ENCODE measurements around the gene HIPK3.
"Not testable (repeated sequence)": the region's sequence is repeated elsewhere in the genome, so short reads cannot be mapped to it uniquely, and the experiment has no call there.

The HIPK3 gene

DNA sequence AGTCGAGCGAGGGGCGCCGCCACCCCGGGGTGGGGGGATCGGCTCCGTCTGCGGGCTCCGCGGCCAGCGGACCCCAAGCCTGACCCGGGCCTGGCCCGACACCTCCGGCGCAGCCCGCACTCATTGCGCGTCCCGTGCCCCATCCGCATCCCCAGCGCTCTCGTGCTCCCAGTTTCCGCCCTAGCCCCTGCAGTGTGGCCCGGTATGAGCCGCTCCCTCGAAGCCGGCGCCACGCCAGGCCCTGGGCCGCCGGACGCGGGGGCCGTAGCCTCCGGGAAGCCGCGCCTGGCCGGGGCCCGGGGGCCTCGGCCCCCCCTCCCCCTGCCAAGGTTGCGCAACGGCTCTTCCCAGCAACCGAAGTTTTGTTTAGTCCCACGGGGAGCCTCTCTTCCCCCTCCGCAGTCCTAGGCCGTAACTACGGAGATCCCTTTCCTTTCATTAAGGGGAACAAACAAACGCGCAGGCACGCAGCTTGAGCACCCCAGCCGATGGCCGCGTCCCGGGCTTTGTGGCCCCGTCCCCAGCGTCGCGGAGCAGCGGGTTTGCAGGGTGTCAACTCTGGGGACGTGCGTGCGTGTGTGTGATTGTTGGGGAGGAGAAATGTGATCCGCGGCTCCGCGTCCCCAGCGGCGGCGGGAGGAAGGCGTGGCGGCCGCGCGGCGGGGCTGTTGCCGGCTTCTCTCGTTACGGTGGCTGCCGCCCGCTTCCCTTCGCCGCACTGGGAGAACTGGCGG is 883 bp downstream of the HIPK3 start:
- peak; percentile 97 for DNase-seq

DNA sequence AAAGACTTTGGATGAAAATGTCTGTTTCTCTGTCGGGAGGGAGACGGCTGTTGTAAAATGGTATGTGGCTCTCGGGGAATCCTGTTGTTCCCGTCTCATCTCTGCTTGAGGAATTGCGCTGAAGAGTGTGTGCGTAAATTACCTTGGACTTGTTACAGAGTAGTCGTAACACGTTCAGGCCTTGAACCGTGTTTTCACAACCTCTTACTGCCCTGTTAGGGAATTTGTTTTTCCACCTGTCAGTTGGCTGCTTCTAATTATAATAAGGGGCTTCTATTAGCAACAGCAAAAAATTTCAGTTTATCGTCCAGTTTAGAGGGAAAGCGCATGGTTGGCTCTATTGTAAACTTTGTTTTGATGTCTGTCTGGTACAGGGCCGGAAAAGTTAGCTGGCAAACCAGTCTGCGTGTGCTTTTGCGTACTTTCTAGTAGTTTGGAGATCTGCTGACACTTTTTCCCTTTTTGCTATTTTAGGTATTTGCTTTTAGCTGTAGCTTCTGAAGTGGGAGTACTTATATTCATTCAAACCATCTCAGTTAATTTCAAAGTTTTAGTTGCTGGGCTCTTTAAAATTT is 1.5 kb downstream of the HIPK3 start:
- no peak for DNase-seq

DNA sequence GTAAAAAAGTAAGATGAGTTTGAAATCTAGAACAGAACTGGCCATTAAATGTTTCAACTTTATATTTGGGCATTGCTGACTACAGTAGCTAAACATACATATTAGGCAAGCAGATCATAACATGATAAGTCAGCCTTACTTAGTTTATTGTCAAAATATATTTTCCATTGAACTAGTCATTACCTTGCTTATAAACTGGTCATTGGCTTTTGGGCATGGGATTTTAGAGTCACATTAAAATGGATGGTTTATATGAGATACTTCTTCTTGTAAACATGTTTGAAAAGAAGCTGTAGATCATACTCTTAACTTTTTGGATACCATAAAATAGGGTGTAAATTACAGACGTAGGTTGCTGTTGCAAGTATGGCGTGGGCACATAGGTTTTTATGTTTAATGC is 2.7 kb downstream of the HIPK3 start:
- DNase-seq: no peak

DNA sequence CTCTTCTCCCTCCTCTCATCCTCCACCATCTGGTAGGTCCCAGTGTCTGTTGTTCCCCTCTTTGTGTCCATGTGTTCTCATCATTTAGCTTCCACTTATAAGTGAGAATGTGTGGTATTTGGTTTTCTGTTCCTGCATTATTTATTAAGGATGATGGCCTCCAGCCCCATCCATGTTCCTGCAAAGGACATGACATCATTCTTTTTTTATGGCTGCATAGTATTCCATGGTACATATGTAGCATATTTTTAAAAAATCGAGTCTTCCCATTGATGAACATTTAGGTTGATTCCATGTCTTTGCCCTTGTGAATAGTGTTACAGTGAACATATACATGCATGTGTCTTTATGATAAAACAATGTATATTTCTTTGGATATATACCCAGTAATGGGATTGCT is 4.2 kb downstream of the HIPK3 start:
- DNase-seq: not testable (repeated sequence)

DNA sequence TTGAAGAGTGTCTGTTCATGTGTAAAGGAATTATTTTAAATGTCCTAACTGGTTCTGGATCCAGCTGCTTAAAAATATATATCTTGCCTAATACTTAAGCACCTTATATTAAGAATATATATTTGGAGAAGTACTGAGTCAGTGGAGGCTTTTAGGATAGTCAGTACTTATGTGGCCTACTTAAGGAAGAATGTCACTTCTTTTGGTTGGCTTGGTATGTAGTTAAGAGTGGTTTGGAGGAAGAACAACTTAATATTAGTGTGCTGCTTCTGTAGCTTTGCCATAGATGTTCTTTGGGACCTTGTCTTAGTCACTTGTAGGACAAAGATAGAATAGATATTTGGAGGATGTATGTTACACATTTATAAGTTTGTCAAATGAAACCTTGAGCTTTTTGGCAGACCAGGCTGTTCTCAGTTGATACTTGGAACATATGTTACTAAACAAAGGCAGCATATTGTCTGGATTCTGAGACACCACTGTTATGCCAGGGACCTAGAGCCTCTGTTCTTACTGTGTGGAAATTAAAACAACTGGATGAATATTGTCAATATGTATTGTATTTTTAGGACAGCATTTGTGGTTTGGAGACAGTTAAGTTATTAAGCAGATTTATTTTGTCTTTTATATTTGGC is 4.9 kb downstream of the HIPK3 start:
- no peak for DNase-seq

DNA sequence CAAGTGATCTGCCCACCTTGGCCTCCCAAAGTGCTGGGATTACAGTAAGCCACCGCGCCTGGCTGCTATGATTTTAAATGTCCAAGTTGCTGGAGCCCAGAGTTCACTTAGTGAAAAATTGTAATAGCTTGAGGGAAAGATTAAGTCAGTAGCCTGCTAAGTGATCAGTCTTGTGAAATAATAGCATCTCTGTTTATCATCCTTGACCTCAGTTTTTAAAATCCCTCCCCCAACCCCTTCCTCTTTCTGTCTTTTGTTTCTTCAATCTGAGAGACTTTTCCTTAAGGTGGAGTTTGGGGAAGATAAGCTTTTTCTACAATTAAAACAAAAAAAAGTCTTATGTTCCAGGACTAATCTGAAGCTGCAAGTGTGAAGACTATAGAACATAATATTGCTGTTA is 6.4 kb downstream of the HIPK3 start:
- no peak for DNase-seq

DNA sequence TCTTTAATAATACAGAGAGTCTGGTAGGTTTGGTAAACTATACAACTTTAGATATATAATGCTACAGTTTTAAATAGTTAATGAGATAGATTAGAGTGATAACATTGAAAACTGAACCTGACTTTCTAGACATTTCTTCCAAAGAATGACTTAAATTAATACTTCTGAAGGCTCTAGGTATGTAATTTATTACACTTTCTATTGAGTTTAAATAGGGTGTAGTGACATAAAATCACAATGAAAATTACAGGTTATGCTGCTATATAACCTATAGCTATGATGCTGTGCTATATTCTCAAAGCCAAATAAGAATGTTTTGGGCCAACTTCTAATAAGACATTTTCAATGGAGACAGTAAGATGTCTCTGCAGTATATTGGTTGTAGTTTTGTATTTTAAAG is 7.7 kb downstream of the HIPK3 start:
- no peak for DNase-seq

DNA sequence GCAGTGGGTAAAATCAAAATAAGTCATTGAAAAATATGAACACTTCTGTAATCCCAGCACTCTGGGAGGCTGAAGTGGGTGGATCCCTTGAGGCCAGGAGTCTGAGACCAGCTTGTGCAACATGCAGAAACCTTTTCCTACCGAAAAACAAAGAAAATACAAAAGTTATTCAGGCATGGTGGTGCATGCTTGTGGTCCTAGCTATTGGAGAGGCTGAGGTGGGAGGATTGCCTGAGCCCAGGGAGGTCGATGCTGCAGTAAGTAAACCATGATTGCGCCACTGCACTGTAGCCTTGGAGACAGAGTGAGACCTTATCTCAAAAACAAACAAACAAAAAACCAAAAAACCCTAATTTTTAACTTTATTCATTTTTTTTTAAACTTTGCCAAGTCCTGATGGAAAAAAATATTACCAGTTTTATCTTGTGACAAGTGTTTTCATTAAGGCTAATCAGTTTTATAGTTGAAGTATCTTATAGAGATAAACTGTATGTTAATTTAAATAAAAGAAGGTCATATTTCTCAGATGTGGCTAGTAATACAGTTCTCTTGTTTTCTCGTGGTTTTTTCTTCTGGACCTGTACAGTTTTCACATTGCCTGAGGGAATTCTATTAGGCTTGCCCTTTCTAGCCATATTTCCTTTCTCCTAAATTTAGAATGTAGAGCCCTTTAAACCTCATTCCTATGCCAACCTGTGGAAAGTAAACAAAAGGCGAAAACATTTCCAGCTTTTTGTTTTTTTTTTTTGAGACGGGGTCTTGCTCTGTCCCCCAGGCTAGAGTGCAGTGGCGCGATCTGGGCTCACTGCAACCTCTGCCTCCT is 9.4 kb downstream of the HIPK3 start:
- no peak for DNase-seq

DNA sequence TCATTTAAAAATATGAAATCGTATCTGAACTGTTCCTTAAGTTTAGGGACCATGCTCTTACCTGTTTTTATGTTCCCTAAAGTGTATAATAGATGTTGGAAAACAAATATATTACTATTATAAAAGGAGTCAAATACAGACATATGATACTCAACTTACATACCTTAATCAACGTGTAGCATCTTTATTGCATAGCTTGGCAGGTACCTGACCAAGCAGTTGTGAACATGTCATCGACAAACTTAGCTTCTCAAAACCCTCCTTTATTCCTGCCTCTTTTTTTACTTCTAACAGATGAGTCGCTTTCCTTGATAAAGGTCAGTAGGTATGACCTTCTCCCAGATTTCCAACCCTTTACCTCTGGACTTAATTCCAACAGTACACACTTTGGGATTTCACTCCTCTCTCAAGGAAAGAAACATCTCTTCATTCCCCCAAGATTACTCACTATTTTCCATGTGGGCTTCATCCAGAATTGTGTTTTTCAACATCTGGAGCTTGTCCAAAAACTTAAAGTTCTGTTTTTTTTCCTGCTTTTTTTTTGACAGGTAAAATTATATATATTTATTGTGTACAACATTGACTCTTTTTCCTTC is 11.9 kb downstream of the HIPK3 start:
- no peak for DNase-seq

DNA sequence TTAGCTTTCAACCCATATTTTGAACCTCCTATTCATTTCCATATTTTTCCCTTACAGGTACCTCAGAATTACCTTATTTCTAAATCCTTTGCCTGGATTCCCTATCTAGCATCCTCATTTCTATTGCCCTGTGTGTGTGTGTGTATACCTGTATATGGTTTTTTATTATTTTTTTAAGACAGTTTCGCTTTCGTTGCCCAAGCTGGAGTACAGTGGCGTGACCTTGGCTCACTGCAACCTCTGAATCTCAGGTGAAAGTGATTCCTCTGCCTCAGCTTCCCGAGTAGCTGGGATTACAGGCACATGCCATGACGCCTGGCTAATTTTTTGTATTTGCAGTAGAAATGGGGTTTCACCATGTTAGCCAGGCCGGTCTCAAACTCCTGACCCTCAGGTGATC is 12.6 kb downstream of the HIPK3 start:
- DNase-seq: no peak

DNA sequence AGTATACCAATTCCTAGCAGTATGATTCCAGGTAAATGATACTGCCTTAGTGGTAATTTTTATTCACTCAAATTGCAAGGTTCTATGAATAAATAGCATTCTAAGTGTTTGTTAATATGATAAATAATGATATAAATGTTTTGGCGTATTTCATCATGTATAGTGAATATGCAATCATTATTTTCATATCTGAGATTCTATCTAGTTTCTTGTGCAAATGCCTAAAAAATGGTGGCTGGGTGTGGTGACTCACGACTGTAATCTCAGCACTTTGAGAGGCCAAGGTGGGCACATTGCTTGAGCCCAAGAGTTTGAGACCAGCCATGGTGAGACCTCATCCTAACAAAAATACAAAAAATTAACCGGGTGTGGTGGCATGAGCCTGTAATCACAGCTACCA is 13.9 kb downstream of the HIPK3 start:
- no peak for DNase-seq

DNA sequence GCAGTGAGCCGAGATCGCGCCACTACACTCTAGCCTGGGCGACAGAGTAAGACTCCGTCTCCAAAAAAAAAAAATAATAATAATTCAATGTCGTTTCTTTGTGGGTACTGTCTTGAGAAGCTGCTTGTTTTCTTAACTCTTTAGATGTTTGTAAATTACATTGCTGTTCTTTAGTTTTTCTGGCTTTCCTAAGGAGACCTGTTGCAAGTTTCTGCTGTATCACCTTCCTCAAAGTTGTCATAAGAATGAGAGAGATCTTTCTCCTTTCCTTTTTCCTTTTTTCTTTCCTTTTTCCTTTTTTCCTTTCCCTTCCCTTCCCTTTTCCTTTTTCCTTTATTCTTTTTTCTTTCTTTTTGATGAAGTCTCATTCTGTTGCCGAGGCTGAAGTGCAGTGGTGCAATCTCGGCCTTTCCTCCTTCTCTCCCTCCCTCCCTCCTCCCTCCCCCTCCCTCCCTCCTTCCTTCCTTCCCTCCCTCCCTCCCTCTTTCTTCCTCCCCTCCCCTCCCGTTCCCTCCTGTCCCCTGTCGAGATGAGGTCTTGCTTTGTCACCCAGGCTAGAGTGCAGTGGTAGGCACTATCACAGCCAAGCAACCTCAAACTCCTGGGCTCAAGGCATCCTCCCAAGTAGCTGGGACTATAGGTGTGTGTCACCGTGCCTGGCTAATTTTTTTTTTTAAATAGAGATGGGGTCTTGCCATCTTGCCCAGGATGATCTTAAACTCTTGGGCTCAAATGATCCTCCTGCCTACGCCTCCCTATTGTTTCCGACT is 15.3 kb downstream of the HIPK3 start:
- no peak for DNase-seq

DNA sequence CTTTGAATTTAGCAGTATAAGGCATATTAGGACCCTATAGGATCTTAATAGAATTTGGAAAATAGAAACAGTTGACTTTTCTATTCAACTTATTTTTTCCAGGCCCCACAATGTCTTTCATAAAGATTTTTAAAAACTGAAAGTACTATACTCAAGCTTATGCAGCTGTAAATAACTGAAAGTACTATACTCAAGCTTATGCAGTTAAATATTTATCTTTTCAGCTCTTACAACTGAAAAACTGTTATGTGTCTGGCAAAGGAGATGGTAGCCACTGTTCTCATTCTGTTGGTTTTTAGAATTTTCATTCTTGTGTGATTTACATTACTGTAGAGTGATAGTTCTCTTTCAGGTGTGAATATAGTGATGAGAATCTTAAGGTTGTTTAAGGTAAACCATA is 16.5 kb downstream of the HIPK3 start:
- no peak for DNase-seq

DNA sequence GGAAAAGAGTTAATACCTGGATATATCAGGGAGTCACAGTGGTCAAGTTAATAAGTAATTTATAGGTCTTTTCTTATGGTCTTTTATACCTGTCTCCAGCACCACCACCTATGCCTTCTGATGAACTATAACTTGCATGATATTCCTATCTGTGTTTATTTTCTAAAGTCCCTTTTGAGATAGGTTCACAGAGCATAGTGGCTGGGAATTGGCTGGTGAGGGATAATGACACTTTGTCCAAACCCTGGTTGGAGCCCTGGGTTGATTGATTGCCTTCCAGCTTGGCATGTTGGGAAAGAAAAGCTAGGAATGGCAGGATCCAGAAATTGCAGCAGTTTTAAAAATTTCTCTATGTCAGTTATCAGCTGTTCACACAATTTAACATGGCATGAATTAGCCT is 23.2 kb downstream of the HIPK3 start:
- DNase-seq: no peak

DNA sequence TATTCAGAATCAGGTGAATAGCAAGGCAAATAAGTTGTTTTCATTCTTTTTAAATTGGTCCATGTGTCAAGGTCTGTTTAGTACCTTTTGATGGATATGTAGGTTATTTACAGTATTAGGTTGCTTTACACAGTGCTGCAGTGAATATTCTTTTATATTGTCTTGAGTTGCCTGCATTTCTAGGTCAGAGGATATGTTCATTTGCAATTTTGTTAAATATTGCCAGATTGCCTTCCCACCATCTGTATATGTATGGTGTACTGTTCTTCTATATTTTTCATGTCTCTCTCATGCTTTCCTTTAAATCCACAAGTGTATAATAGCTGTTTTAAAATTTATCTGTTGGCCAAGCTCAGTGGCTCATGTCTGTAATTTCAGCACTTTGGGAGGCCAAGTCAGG is 24.6 kb downstream of the HIPK3 start:
- no peak for DNase-seq

DNA sequence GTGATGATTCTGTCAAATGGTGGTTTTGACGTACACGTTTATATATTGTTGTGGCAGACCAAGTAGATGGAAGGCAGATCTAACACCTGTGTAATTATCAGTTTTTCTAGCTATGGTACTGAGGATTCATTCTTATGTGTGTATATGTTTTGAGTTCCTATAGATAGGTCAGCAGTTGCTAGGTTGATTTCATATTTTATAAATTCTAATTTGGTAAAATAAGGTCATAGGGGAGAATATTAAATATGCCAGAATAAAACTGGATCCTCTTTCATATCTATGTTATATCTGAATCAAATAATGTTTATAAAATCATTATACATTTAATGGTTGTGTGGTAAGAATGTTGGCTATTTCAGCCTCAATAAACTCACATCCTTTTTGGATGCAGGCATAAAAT is 27.6 kb downstream of the HIPK3 start:
- DNase-seq: no peak

DNA sequence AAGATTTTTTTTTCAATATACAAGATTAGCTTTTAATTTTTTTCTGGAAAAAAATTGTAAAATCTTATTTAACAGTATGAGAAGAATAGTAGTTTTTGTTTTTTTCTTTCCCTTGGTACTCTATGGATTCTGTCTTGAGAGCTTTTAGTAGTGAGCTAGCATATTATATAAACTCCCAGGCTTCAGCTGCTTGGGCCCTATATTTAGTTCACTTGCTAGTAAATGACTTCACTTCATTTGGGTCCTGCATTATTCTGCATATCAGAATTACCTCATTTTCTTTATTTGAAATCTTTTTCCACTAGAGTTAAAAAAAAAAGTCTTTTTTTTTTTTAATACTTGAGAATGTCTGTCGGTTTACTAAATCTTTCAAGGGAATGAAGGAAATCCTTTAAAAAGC is 33.1 kb downstream of the HIPK3 start:
- no peak for DNase-seq

DNA sequence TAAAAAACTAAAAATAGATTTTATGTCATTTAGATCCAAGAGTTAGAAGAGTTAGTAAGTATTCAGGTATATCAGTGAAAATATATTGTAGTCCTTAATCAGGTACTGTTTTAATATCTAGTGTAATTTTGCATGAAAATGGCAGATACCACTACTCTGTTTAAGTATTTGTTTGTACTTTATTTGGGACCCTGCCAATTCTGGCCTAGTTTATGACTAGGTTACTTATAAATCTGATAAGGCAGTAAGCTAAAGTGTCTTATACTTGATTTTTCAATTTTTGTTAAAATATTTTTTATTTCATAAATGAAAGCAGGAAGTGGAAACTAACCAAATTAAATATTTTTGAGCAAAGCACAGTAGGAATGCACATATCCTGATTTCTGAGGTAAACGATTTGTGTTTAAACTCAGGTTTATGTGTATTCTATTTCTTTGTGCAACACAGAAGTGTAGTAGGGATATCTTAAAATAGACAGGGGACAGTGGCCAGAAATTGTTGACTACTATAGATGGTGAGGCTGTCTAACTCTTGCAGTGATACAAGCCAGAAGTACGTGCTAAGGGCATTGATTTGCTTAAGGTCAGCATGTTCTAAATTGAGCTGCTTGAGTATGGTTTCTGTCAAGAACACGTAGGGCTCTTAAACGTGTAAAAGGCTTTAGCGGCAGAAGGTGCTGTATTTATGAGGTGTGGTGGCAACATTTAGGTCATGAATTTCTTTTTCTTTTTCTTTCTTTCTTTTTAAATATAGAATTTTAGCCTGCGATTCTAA is 34.0 kb downstream of the HIPK3 start:
- no peak for DNase-seq

DNA sequence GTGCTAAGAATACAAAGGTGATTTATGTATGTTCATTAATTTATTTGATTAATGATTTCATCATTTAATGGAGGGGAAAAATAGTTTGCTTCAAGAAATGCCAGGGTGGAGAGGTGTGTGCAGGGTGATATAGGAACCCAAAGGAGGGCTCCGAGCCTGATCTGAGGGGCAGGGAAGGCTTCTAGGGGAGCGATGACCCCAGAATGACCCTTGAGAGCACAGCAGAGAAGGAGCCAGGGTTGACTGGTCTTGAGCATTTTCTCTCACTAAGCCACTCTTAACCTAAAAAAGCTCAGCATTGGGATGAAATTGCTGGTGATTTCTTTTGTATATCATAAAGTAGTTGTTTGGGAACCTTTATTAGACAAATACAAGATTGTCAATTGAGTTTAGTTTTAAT is 35.1 kb downstream of the HIPK3 start:
- DNase-seq: no peak

DNA sequence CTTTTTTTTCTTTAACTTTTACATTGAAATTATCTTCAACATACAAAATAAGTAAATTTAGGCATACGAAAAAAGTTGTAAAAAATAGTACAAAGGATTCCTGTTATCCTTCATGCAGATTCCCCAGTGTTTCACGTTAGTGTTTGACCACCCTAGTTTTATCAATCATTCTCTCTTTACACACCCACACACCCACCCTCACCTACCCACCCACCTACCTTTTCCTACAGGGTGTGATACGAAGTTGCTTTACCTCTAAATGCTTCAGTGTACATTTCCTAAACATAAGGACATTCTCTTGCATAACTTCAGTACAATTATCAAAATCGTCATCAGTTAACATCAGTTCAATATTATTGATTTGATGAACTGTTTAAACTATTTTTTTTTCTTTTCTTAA is 37.0 kb downstream of the HIPK3 start:
- DNase-seq: no peak

DNA sequence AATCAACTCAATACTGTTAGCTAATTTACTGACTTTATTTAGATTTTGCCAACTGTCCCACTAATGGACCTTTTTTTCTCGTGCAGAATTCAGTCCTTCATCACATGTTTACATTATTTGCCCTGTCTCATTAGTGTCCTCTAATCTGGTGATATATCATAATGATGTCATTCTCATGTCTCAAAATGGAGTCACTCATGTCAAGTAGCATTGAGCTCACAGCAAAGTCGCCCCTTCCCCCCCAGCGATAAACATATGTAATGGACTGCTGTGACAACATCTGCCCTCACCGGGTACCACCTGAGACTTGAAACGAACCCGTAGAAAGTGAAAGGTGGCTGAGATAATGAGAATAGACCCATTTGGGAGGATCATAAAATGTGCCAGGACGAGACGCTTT is 37.6 kb downstream of the HIPK3 start:
- DNase-seq: no peak
